Parathyroid adenoma (tissue), 2 donors: ENCODE results near the gene SALL1.

Experiments used
- H2AFZ ChIP-seq: fragments of 300-600 bp; sonication (generic); one replicate; pipeline ENCODE4 v1.7.0; 2017; ENCODE audit warnings: antibody characterized with exemption, mild to moderate bottlenecking
- H3K27ac ChIP-seq: fragments of 300-600 bp; sonication (generic); one replicate; pipeline ENCODE4 v1.7.0; 2017
- H3K27me3 ChIP-seq: fragments of 300-600 bp; sonication (generic); one replicate; pipeline ENCODE4 v1.7.0; 2017; ENCODE audit warnings: low read length; ENCODE audit not compliant: control insufficient read depth, insufficient read depth
- H3K36me3 ChIP-seq: fragments of 300-600 bp; sonication (generic); one replicate; pipeline ENCODE4 v1.7.0; 2017; ENCODE audit warnings: low read length; ENCODE audit not compliant: control insufficient read depth, insufficient read depth
- H3K4me1 ChIP-seq: fragments of 300-600 bp; sonication (generic); one replicate; pipeline ENCODE4 v1.7.0; 2017; ENCODE audit warnings: control low read depth
- H3K4me2 ChIP-seq: fragments of 300-600 bp; sonication (generic); one replicate; pipeline ENCODE4 v1.7.0; 2017; ENCODE audit warnings: low read length
- H3K4me3 ChIP-seq: fragments of 300-600 bp; sonication (generic); one replicate; pipeline ENCODE4 v1.7.0; 2017; ENCODE audit warnings: low read depth, low read length
- H3K79me2 ChIP-seq: fragments of 300-600 bp; sonication (generic); one replicate; pipeline ENCODE4 v1.7.0; 2017; ENCODE audit warnings: control low read depth
- H3K9ac ChIP-seq: fragments of 300-600 bp; sonication (generic); one replicate; pipeline ENCODE4 v1.7.0; 2017; ENCODE audit warnings: mild to moderate bottlenecking
- H3K9me3 ChIP-seq: fragments of 300-600 bp; sonication (generic); one replicate; pipeline ENCODE4 v1.7.0; 2017; ENCODE audit warnings: low read length; ENCODE audit not compliant: control insufficient read depth
- CTCF ChIP-seq: fragments of 300-600 bp; sonication (generic); IDR thresholded peaks from one replicate; pipeline ENCODE4 v1.7.0; 2017; ENCODE audit warnings: antibody characterized with exemption, mild to moderate bottlenecking
- donor health status: primary hyperparathyroidism.

Gene SALL1

GRCh38 chr16:51184702-51185433 is 33.8 kb upstream of the SALL1 start:
- Histone ChIP-seq H3K27ac (no peak overlapping the region), H2AFZ (no peak overlapping the region), H3K9me3 (no peaks in the 10 kb centered on the region), H3K36me3 (no peaks in the 10 kb centered on the region), H3K4me2 (no peak overlapping the region), H3K4me1 (no peaks in the 10 kb centered on the region), H3K9ac (no peak overlapping the region), H3K27me3 (no peaks in the 10 kb centered on the region), H3K4me3 (no peak overlapping the region), H3K79me2 (no peaks in the 10 kb centered on the region)
- TF ChIP-seq CTCF, result no peak

GRCh38 chr16:51181503-51181811 is 30.4 kb upstream of the SALL1 start:
- no peak overlapping the region for H3K27ac ChIP-seq
- no peak overlapping the region for H3K4me3 ChIP-seq
- no peak overlapping the region for H3K4me2 ChIP-seq
- H2AFZ ChIP-seq, result no peak overlapping the region
- no peak for TF ChIP-seq CTCF
- H3K36me3 ChIP-seq, result no peaks in the 10 kb centered on the region
- H3K9me3 ChIP-seq, result no peaks in the 10 kb centered on the region
- H3K9ac ChIP-seq, result no peak overlapping the region
- H3K27me3 ChIP-seq, result no peaks in the 10 kb centered on the region
- H3K4me1 ChIP-seq, result no peaks in the 10 kb centered on the region
- H3K79me2 ChIP-seq, result no peaks in the 10 kb centered on the region

GRCh38 chr16:51180719-51181502 is 29.8 kb upstream of the SALL1 start:
- no peak overlapping the region for H3K9ac ChIP-seq
- H3K36me3 ChIP-seq, result no peaks in the 10 kb centered on the region
- H3K4me3 ChIP-seq, result no peak overlapping the region
- no peaks in the 10 kb centered on the region for H3K27me3 ChIP-seq
- no peaks in the 10 kb centered on the region for H3K79me2 ChIP-seq
- no peak for TF ChIP-seq CTCF
- no peak overlapping the region for H3K4me2 ChIP-seq
- no peak overlapping the region for H2AFZ ChIP-seq
- no peaks in the 10 kb centered on the region for H3K4me1 ChIP-seq
- no peaks in the 10 kb centered on the region for H3K9me3 ChIP-seq
- no peak overlapping the region for H3K27ac ChIP-seq

DNA sequence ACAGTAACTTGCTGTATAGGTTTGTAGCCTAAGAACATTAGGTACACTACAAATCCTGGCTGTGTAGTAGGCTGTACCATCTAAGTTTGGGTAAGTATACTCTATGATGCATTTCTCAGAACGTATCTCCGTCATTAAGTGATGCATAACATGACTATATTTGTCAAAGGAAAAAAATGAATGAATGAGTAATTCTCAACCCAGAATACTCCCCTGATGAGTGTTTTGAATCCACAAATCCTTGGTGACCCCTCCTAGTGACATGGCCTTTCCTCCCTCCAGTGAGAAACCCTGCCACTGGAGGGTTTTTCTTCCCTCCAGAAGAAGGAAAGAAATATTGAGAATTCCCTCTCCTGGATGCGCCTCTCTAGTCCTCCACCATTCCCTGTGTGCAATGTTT is 24.0 kb upstream of the SALL1 start:
- Histone ChIP-seq H3K9me3 (no peaks in the 10 kb centered on the region), H3K4me2 (no peak overlapping the region), H3K36me3 (no peaks in the 10 kb centered on the region), H3K27me3 (no peaks in the 10 kb centered on the region), H3K4me3 (no peak overlapping the region), H3K4me1 (no peaks in the 10 kb centered on the region), H3K9ac (no peak overlapping the region), H3K27ac (no peak overlapping the region), H2AFZ (no peak overlapping the region), H3K79me2 (no peaks in the 10 kb centered on the region)
- no peak for TF ChIP-seq CTCF
